NT2/D1 (cell line): ENCODE data around the gene SRRM2.
A peak's percentile ranks its signal among the peaks of the same experiment; 100 is the strongest.

Experiments used
- DNase-seq: peaks from one replicate; pipeline ENCODE4 v3.0.0-alpha.2; 2011; ENCODE audit warnings: low read depth, low spot score
- H3K27me3 ChIP-seq: 2 replicates; pipeline ENCODE4 v1.6.0; 2011; ENCODE audit warnings: mild to moderate bottlenecking; ENCODE audit not compliant: insufficient read length, insufficient read depth
- H3K36me3 ChIP-seq: 2 replicates; pipeline ENCODE4 v1.6.1; 2011; ENCODE audit warnings: mild to moderate bottlenecking, low read length, mixed read lengths; ENCODE audit not compliant: insufficient read depth, insufficient read length
- H3K4me1 ChIP-seq: 2 replicates; pipeline ENCODE4 v1.5.1; 2011; ENCODE audit not compliant: insufficient read depth, insufficient read length
- H3K4me3 ChIP-seq: 2 replicates; pipeline ENCODE4 v1.5.1; 2011; ENCODE audit warnings: low read depth; ENCODE audit not compliant: insufficient read length
- H3K9ac ChIP-seq: 2 replicates; pipeline ENCODE4 v1.6.0; 2011; ENCODE audit warnings: low read depth; ENCODE audit not compliant: insufficient read length
- H3K9me3 ChIP-seq: 2 replicates; pipeline ENCODE4 v1.5.1; 2011; ENCODE audit warnings: mild to moderate bottlenecking, low read length; ENCODE audit not compliant: insufficient read depth
- SUZ12 ChIP-seq: IDR thresholded peaks from 2 replicates; pipeline ENCODE4 v1.6.1; 2011; ENCODE audit not compliant: insufficient read length, insufficient read depth; ENCODE audit errors: extremely low read depth
- YY1 ChIP-seq: IDR thresholded peaks from 2 replicates; pipeline ENCODE4 v1.6.1; 2011; ENCODE audit not compliant: insufficient read length, insufficient read depth
- ZNF274 ChIP-seq: IDR thresholded peaks from 2 replicates; pipeline ENCODE4 v1.6.1; 2011; ENCODE audit warnings: mild to moderate bottlenecking, low read depth, low read length

Gene SRRM2

DNA sequence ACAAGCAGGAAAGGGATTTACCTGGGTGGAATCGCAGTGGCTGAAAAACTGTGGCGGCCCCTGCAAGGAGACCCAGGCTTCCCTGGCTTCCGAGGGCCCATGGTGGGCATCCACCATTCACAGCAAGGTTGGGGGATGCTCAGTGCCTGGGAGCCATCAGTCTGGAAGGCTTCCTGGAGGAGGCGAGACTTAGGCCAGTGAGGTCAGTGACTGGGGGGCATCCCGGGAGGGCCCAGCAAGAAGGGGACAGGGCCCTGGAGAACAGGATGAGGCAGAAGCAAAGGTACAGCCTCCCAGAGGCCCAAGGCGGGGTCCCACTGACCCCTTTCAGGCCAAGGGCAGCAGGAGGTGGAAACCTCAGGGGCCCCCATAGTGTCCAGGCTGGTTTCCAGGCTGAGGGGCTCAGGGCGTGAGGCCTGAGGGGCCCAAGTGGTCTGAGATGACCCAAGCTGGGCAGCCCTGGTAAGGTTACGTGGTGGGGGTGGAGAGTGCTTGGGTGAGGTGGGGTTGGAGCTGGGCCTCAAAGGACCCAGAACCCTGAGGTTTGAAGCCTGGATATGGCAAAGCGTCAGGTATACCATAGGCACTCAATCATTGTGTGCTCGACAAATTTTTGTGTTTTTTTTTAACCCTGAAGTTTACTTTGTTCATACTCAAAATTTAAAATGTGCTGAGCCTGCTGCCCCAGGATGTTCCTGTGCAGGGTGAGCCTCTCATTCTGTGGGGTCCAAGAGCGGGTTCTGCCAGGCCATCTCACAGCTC lies 15.8 kb upstream of the SRRM2 start:
- H3K36me3 ChIP-seq = no peaks in the 10 kb centered on the region
- DNase-seq = no peak
- H3K4me3 ChIP-seq = no peak overlapping the region
- TF ChIP-seq ZNF274 (no peak), YY1 (no peak), SUZ12 (no peak)
- no peak overlapping the region for H3K9ac ChIP-seq
- H3K4me1 ChIP-seq = peaks cover 21% of the 10 kb centered on the region
- no peaks in the 10 kb centered on the region for H3K9me3 ChIP-seq
- no peaks in the 10 kb centered on the region for H3K27me3 ChIP-seq

GRCh38 chr16:2737238-2737605 lies 15.2 kb upstream of the SRRM2 start:
- no peak for DNase-seq
- no peaks in the 10 kb centered on the region for H3K27me3 ChIP-seq
- H3K9ac ChIP-seq = no peak overlapping the region
- peaks cover 21% of the 10 kb centered on the region for H3K4me1 ChIP-seq
- H3K36me3 ChIP-seq = no peaks in the 10 kb centered on the region
- no peaks in the 10 kb centered on the region for H3K9me3 ChIP-seq
- no peak overlapping the region for H3K4me3 ChIP-seq
- TF ChIP-seq YY1 (no peak), ZNF274 (no peak), SUZ12 (no peak)

- H3K9me3 ChIP-seq = no peaks in the 10 kb centered on the region
- no peaks in the 10 kb centered on the region for H3K27me3 ChIP-seq
- no peak overlapping the region for H3K4me3 ChIP-seq
- DNase-seq = no peak
- H3K4me1 ChIP-seq = peaks cover 21% of the 10 kb centered on the region
- H3K9ac ChIP-seq = no peak overlapping the region
- TF ChIP-seq ZNF274 = no peak
- TF ChIP-seq YY1 = no peak
- no peak for TF ChIP-seq SUZ12
- no peaks in the 10 kb centered on the region for H3K36me3 ChIP-seq
Measured at GRCh38 chr16:2737895-2738418, 14.5 kb upstream of the SRRM2 start.

- Histone ChIP-seq H3K4me1 (peaks cover 21% of the 10 kb centered on the region), H3K4me3 (no peak overlapping the region), H3K9ac (peak overlapping the region; percentile 36), H3K9me3 (no peaks in the 10 kb centered on the region), H3K27me3 (no peaks in the 10 kb centered on the region), H3K36me3 (no peaks in the 10 kb centered on the region)
- no peak for TF ChIP-seq YY1
- TF ChIP-seq ZNF274 = no peak
- TF ChIP-seq SUZ12 = no peak
- DNase-seq = no peak
Measured at GRCh38 chr16:2738615-2739014, 13.8 kb upstream of the SRRM2 start.

DNA sequence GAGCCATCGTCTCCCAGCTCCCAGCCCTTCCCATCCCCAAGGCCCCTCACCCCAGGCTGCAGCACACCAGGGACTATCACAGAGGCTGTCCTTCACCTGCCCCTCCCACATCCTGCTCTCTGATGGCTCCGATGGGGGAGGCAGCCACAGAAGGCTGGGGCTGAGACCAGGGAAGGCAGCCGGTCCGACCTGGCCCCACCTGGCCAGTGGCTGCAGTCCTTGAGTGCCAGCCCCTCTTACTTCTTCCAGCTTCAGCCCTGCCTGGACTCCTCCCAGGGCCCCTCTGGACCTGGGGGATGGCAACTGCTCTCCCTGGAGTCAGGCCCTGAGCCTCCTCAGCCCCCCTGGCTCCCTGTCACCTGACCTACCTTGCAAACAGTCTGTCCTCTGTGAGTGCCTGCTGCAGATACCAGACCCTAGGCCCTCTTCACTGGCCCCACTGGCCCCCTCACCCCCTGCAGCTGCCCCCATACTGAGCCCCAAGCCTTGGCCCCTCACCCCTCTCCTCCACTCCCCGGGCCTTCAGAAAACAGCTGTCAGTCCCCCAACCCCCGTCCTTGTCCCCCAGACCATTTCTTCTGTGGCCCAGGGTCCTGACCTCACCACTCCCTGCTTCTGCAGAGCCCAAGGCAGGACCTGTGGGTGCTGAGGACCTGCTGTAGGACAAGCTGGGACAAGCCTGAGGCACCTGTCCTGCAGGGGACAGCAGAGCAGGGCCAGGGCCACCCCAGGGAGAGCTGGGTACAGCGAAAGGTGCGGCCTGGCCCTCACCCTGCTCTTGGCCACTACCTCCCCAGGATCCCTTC lies 12.6 kb upstream of the SRRM2 start:
- Histone ChIP-seq H3K4me1 (peaks cover 21% of the 10 kb centered on the region), H3K9me3 (no peaks in the 10 kb centered on the region), H3K4me3 (no peak overlapping the region), H3K9ac (peak overlapping the region; percentile 59), H3K27me3 (no peaks in the 10 kb centered on the region), H3K36me3 (no peaks in the 10 kb centered on the region)
- no peak for TF ChIP-seq SUZ12
- TF ChIP-seq YY1 = no peak
- no peak for TF ChIP-seq ZNF274
- no peak for DNase-seq

- H3K9me3 ChIP-seq = no peaks in the 10 kb centered on the region
- no peaks in the 10 kb centered on the region for H3K36me3 ChIP-seq
- TF ChIP-seq ZNF274 (no peak), SUZ12 (no peak), YY1 (no peak)
- no peaks in the 10 kb centered on the region for H3K27me3 ChIP-seq
- H3K4me3 ChIP-seq = no peak overlapping the region
- DNase-seq = no peak
- H3K9ac ChIP-seq = no peak overlapping the region
- peaks cover 23% of the 10 kb centered on the region for H3K4me1 ChIP-seq
Measured at GRCh38 chr16:2740476-2740875, 12.0 kb upstream of the SRRM2 start.

- DNase-seq = no peak
- no peaks in the 10 kb centered on the region for H3K9me3 ChIP-seq
- no peaks in the 10 kb centered on the region for H3K27me3 ChIP-seq
- H3K4me1 ChIP-seq = peaks cover 24% of the 10 kb centered on the region
- H3K4me3 ChIP-seq = no peak overlapping the region
- TF ChIP-seq SUZ12 (no peak), ZNF274 (no peak), YY1 (no peak)
- no peak overlapping the region for H3K9ac ChIP-seq
- H3K36me3 ChIP-seq = no peaks in the 10 kb centered on the region
Measured at GRCh38 chr16:2741168-2741567, 11.3 kb upstream of the SRRM2 start.
